ENCODE data around the gene BRME1. TPM values are rescaled to one million over a fixed set of nuclear protein-coding genes. Genes with fewer than 3 reads are reported as not detected.

BRME1 gene
- total RNA-seq, 1 experiment from 2014 or later = 13.9 TPM

DNA sequence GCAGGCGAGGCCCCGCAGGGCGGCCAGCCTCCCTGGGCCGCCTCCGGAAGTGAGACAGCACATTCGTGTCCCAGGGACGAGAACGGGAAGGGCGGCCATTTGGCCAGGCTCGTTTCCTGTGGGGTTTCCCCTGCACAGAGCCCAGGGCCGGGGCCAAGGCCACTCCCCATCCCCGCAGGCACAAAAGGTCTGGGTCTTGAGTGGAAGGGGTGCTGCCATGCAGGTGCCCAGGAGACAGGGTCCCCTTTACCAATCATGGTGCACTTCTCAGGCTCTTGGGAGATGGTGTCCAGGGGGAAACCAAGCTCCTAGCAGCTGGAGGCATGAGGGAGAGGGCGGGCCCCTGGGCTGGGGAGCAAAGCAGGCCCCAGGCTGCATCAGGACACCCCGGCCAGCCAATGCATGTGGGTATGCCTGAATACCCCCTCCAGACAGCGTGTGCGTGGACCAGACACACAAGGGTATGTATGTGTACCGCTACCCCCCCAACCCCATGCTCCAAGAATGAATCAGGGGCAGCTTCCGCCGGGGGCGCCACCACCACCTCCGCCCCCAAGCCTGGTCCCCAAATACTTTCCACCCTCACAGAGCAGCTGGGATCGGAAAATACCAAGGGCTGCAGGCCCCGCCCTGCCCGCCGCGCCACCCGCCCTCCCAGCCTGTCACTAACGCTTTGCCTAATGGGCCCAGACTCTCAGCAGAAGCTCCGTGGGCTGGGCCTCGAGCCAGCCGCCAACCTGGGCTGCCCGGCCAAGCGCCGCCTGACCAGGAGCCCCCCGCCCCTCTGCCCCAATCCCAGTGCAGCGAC, 66.6 kb downstream of the BRME1 start:
- H3F3A ChIP-seq (ENCODE audit: insufficient read depth, low read depth) = peaks cover 84% of the 10 kb centered on the region
- H3K4me3 ChIP-seq = peak overlapping the region; percentile 61
- H3K36me3 ChIP-seq (ENCODE audit: low read depth) = peaks cover 15% of the 10 kb centered on the region
- H2AFZ ChIP-seq = no peak overlapping the region
- peaks cover 72% of the 10 kb centered on the region for H3K4me1 ChIP-seq (replicated peaks; ENCODE audit: insufficient read depth)
- ChIA-PET CTCF (interaction anchor here (0.6 to 0.7 kb wide), 2 partner anchors 66 to 166 kb away, joined by 3 to 18 read pairs; no protein-coding TSS in a partner anchor), POLR2A (ENCODE audit: unreplicated experiment) (interaction anchor here (0.6 to 1.9 kb wide), 5 partner anchors 13 to 33 kb away, joined by 3 to 20 read pairs (median 8); no protein-coding TSS in a partner anchor)
- no peaks in the 10 kb centered on the region for H3K27me3 ChIP-seq (ENCODE audit: insufficient read depth, low read depth)
- no peaks in the 10 kb centered on the region for H3K9me3 ChIP-seq (ENCODE audit: insufficient read depth, low read depth)
- peak; percentile 86 to 89 for DNase-seq
- H3K9me2 ChIP-seq (ENCODE audit: insufficient read depth) = no peaks in the 10 kb centered on the region
- no TSS peak for BruUV-seq (replicated peaks)
- H4K20me1 ChIP-seq (ENCODE audit: insufficient read depth) = peaks cover 50% of the 10 kb centered on the region
- intact Hi-C loops (cut with micrococcal nuclease; ENCODE audit: unreplicated experiment) = loop anchor here (1.0 to 2.0 kb wide), 2 partner anchors 8 to 45 kb away; partner anchors contain the start of gene ZSWIM4
- peak overlapping the region; percentile 97 for H3K27ac ChIP-seq
- peaks cover 82% of the 10 kb centered on the region for H3K79me2 ChIP-seq (ENCODE audit: low read depth)
- no peak for TF ChIP-seq EZH2 (IDR thresholded peaks at IDR 0.05; ENCODE audit: low read depth)
- TF ChIP-seq, protein P1, sequence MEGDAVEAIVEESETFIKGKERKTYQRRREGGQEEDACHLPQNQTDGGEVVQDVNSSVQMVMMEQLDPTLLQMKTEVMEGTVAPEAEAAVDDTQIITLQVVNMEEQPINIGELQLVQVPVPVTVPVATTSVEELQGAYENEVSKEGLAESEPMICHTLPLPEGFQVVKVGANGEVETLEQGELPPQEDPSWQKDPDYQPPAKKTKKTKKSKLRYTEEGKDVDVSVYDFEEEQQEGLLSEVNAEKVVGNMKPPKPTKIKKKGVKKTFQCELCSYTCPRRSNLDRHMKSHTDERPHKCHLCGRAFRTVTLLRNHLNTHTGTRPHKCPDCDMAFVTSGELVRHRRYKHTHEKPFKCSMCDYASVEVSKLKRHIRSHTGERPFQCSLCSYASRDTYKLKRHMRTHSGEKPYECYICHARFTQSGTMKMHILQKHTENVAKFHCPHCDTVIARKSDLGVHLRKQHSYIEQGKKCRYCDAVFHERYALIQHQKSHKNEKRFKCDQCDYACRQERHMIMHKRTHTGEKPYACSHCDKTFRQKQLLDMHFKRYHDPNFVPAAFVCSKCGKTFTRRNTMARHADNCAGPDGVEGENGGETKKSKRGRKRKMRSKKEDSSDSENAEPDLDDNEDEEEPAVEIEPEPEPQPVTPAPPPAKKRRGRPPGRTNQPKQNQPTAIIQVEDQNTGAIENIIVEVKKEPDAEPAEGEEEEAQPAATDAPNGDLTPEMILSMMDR (conservative IDR thresholded peaks at IDR 0.05) = no peak
- peak overlapping the region; percentile 100 for H3K4me2 ChIP-seq

DNA sequence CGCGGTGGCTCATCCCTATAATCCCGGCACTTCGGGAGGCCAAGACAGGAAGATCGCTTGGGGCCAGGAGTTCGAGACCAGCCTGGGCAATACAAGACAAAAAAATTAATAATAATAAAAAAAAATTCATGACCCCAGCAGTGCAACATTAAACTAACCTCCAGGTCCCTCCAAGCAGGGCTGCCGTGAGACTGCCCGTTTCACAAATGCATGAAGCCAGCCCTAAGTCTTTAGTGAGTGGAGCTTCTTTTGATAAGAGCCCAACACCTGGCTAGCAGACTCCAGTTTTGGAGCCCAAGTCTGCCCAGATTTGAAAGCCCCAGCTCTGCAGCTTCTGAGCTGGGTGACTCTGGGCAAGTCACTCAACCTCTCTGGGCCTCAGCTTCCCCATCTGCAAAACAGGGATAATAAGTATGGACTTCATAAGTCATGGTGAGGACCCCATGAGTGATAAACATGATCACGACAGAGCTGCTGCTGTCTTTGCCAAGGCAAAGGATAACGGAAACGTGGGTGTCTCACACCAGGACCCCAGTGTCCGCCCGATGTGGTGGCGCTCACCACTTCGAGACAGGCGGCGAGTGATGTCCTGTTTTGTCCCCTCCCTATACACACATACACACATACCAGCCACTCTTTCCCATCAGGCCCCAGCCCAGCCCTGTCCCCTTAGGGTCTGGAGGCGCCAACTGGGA, 67.3 kb downstream of the BRME1 start:
- POLR2A ChIA-PET (ENCODE audit: unreplicated experiment) = interaction anchor here (0.6 kb wide), 1 partner anchor 23 kb away, joined by 4 read pairs; no protein-coding TSS in a partner anchor
- no peak for TF ChIP-seq EZH2 (IDR thresholded peaks at IDR 0.05; ENCODE audit: low read depth)
- TF ChIP-seq, protein P1 (conservative IDR thresholded peaks at IDR 0.05) = no peak
- no peak overlapping the region for H2AFZ ChIP-seq
- peak overlapping the region; percentile 100 for H3K4me2 ChIP-seq
- H3K27ac ChIP-seq = peak overlapping the region; percentile 97
- no peak for DNase-seq
- CTCF ChIA-PET = no interaction called here
- H3K9me3 ChIP-seq (ENCODE audit: insufficient read depth, low read depth) = no peaks in the 10 kb centered on the region
- H3K9me2 ChIP-seq (ENCODE audit: insufficient read depth) = no peaks in the 10 kb centered on the region
- H3F3A ChIP-seq (ENCODE audit: insufficient read depth, low read depth) = peaks cover 83% of the 10 kb centered on the region
- TSS peak; percentile 0 for BruUV-seq (replicated peaks)
- intact Hi-C loops (cut with micrococcal nuclease; ENCODE audit: unreplicated experiment) = loop anchor here (1.0 to 2.0 kb wide), 2 partner anchors 9 to 44 kb away; partner anchors contain the start of gene ZSWIM4
- H3K4me1 ChIP-seq (replicated peaks; ENCODE audit: insufficient read depth) = peaks cover 71% of the 10 kb centered on the region
- H3K79me2 ChIP-seq (ENCODE audit: low read depth) = peaks cover 82% of the 10 kb centered on the region
- peak overlapping the region; percentile 61 for H3K4me3 ChIP-seq
- H3K27me3 ChIP-seq (ENCODE audit: insufficient read depth, low read depth) = no peaks in the 10 kb centered on the region
- peaks cover 54% of the 10 kb centered on the region for H4K20me1 ChIP-seq (ENCODE audit: insufficient read depth)
- peaks cover 15% of the 10 kb centered on the region for H3K36me3 ChIP-seq (ENCODE audit: low read depth)
